Motor neuron (in vitro differentiated cells): ENCODE data around the gene KRTAP10-6. TPM values are rescaled to one million over a fixed set of nuclear protein-coding genes. Genes with fewer than 3 reads are reported as not detected.
"Not testable (repeated sequence)": the region's sequence is repeated elsewhere in the genome, so short reads cannot be mapped to it uniquely, and the experiment has no call there.

ENCODE experiments used
- ATAC-seq, 8 experiments: fragments of 200-7000 bp; cut with Tn5 transposase; replicated peaks in 6 of 8; 2 replicates each; pipeline ENCODE4 v1.8.0; 2021; ENCODE audit warnings: mild to moderate bottlenecking in 8 of 8, moderate library complexity in 8 of 8
- H3K27ac ChIP-seq, 2 donors: fragments of 250-450 bp; sonication (Bioruptor Pico); 2 replicates each; pipeline ENCODE4 v1.9.0; 2021; ENCODE audit warnings: antibody characterized with exemption in 2 of 2, mild to moderate bottlenecking in 2 of 2, moderate library complexity in 1 of 2
- H3K4me1 ChIP-seq, 2 donors: fragments of 250-450 bp; sonication (Bioruptor Pico); replicated peaks in 1 of 2; 2 replicates each; pipeline ENCODE4 v1.6.1; 2021; ENCODE audit warnings: antibody characterized with exemption in 2 of 2, mild to moderate bottlenecking in 2 of 2, moderate library complexity in 1 of 2
- H3K4me3 ChIP-seq, 5 donors: fragments of 250-450 bp; sonication (Bioruptor Pico); 2 replicates each; pipeline ENCODE4 v1.9.0; 2021; ENCODE audit warnings: antibody characterized with exemption in 5 of 5, mild to moderate bottlenecking in 5 of 5, moderate library complexity in 4 of 5
- WGBS, 10 experiments: fragments of 450-650 bp; shearing (Covaris generic); methylation state at CpG; one replicate each; pipeline ENCODE4 v1.0.0; 2022; 5-methylcytosine and 5-hydroxymethylcytosine counted together
- in situ Hi-C, 9 experiments: fragments of 400-800 bp; cut with MboI; loops; one replicate each; pipeline ENCODE4 v1.15.0; 2021; ENCODE audit warnings: low sequenced_read_pairs in 9 of 9, low pct_unique_long_range_greater_than_20kb in 2 of 9; ENCODE audit not compliant: unreplicated experiment in 9 of 9
- total RNA-seq, 8 experiments: library from RNA; unstranded; fragments of 300-600 nt; gene quantifications; 2 replicates each; pipeline versions ENCODE4 v1.2.3 to v1.2.4, GENCODE V29; 2022

Gene KRTAP10-6
- total RNA-seq, result under 1 TPM in 4 of 8 experiments, not detected in 4; 0.23 to 0.71 (median 0.35) TPM

GRCh38 chr21:44592446-44593311 lies at the start of gene KRTAP10-6:
TSS of gene KRTAP10-6 (minus strand) at chr21:44592505. CDS start at chr21:44592484, 21 bp downstream.
- no peak within 1 kb of the TSS for H3K27ac ChIP-seq
- in situ Hi-C loops, result no loop called here
- WGBS, 10 experiments, result 20 to 80% (median 50%) methylated on average over 1 to 6 of the region's 33 CpGs; no CpG with 5 or more reads in 6 of the 10 experiments
- ATAC-seq, result no peak
- no peaks in the 10 kb centered on the region for H3K4me1 ChIP-seq
- no peak within 1 kb of the TSS for H3K4me3 ChIP-seq

GRCh38 chr21:44640761-44641160 lies 48.5 kb upstream of the KRTAP10-6 start:
- no peak for ATAC-seq
- no peak overlapping the region for H3K4me3 ChIP-seq
- no peak overlapping the region for H3K27ac ChIP-seq
- in situ Hi-C loops, result no loop called here
- no peaks in the 10 kb centered on the region for H3K4me1 ChIP-seq
- WGBS, 10 experiments, result 40 to 100% (median 83%) methylated on average over 1 to 4 of the region's 5 CpGs; no CpG with 5 or more reads in 3 of the 10 experiments

- no peaks in the 10 kb centered on the region for H3K4me1 ChIP-seq
- 0 to 93% (median 87%) methylated on average over 1 to 3 of the region's 12 CpGs; no CpG with 5 or more reads in 7 of the 10 experiments for WGBS, 10 experiments
- ATAC-seq, result no peak
- H3K27ac ChIP-seq, result no peak overlapping the region
- in situ Hi-C loops, result no loop called here
- no peak overlapping the region for H3K4me3 ChIP-seq
Observed at GRCh38 chr21:44639331-44639655, 47.0 kb upstream of the KRTAP10-6 start.

- in situ Hi-C loops, ATAC-seq, H3K4me3 ChIP-seq, H3K4me1 ChIP-seq, H3K27ac ChIP-seq: not testable (repeated sequence)
- WGBS, 10 experiments, result 100% methylated on average over 2 of the region's 21 CpGs; no CpG with 5 or more reads in 9 of the 10 experiments
Observed at GRCh38 chr21:44638506-44639330, 46.4 kb upstream of the KRTAP10-6 start.

DNA sequence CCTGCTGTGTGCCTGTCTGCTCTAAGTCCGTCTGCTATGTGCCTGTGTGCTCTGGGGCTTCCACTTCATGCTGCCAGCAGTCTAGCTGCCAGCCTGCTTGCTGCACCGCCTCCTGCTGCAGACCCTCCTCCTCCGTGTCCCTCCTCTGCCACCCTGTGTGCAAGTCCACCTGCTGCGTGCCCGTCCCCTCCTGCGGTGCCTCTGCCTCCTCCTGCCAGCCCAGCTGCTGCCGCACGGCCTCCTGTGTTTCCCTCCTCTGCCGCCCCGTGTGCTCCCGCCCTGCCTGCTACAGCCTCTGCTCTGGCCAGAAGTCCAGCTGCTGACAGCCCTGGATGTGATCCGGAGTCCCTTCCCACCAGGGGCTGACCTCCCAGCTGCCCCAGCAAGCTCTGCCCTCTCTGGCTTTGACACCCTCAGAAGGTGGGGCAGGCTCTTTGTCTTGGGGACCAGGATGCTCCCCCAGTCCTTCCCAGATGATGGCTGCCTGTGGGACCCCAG lies 45.6 kb upstream of the KRTAP10-6 start:
- in situ Hi-C loops, H3K27ac ChIP-seq, H3K4me3 ChIP-seq, H3K4me1 ChIP-seq: not testable (repeated sequence)
- ATAC-seq, result peak in 1 of 8 experiments; percentile 10
- 75% methylated on average over 2 of the region's 12 CpGs; no CpG with 5 or more reads in 9 of the 10 experiments for WGBS, 10 experiments

DNA sequence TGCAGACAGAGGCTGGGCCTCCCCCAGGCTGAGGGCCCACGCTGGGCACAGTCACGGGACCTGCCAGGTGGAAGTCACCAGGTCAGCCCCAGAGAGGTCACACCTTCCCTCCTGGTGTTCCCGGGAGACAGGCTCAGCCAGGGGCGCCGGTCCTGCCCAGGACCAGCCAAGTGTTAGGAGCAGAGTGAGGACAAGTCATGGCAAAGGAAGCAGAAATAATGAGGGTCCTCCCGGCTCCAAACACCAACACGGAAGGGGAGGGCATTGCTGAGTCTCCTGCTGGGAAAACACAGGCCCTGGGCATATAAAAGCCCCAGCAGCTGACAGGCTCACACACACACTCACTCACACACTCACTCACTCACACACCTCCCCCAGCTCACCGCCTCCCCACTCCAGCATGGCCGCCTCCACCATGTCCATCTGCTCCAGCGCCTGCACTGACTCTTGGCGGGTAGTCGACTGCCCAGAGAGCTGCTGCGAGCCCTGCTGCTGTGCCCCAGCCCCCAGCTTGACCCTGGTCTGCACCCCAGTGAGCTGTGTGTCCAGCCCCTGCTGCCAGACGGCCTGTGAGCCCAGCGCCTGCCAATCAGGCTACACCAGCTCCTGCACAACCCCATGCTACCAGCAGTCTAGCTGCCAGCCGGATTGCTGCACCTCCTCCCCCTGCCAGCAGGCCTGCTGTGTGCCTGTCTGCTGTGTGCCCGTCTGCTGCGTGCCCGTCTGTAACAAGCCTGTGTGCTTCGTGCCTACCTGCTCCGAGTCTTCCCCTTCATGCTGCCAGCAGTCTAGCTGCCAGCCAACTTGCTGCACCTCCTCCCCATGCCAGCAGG lies 44.9 kb upstream of the KRTAP10-6 start, which contains the start of gene KRTAP10-10:
Gene KRTAP10-10 (plus strand): TSS at position 339 of the 833 bp plus-strand sequence. CDS start 62 bp downstream, at position 401.
- Histone ChIP-seq H3K4me3 (no peak within 1 kb of the TSS), H3K4me1 (no peaks in the 10 kb centered on the region), H3K27ac (no peak within 1 kb of the TSS)
- in situ Hi-C loops, result no loop called here
- WGBS, 10 experiments, result 0 to 60% (median 17%) methylated on average over 1 to 3 of the region's 21 CpGs; no CpG with 5 or more reads in 7 of the 10 experiments
- ATAC-seq, result peak in 5 of 8 experiments; percentile 75 to 95 (median 93)

- Histone ChIP-seq H3K27ac (no peak overlapping the region), H3K4me3 (no peak overlapping the region), H3K4me1 (no peaks in the 10 kb centered on the region)
- ATAC-seq, result no peak
- in situ Hi-C loops, result no loop called here
- WGBS, 10 experiments, result 16 to 100% (median 79%) methylated on average over 2 to 6 of the region's 15 CpGs; no CpG with 5 or more reads in 3 of the 10 experiments
Observed at GRCh38 chr21:44636209-44637017, 44.1 kb upstream of the KRTAP10-6 start.

DNA sequence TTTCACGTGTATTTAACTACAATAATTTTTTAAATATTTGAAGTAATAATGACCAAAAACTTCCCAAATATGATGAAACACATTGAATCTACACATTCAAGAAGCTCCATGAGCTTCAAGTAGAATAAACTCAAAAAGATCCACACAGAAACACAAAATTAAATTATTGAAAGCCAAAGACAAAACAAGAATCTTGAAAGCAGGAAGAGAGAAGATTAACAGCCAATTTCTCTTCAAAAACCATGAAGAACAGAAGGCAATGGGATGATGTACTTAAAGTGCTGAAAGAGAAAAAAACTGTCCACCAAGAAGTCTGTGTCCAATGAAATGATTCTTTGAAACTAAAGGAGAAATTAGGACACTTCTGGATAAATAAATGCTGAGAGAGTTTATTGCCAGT lies 39.8 kb upstream of the KRTAP10-6 start:
- no peaks in the 10 kb centered on the region for H3K4me1 ChIP-seq
- in situ Hi-C loops, result no loop called here
- WGBS, 10 experiments, result 20 to 100% (median 75%) methylated on average over 1 of the region's 1 CpG; no CpG with 5 or more reads in 1 of the 10 experiments

DNA sequence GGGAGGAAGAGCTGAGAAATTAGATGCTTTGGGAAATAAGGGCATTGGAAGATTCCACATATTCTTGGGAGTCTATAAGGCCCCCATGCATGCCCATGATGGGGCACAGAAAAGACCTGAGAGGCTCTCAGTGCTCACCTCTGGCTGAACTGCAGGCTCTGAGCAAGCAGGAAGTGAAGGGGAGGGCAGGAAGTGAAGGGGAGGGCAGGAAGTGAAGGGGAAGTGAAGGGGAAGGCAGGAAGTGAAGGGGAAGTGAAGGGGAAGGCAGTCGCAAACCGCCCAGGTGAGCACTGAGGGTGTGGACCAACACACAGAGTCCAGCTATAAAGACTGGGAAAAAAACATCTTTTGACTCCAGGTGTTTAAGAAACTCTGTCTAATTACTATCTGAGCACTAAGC lies 38.1 kb upstream of the KRTAP10-6 start:
- no peak for ATAC-seq
- in situ Hi-C loops, result no loop called here
- Histone ChIP-seq H3K4me3 (no peak overlapping the region), H3K27ac (no peak overlapping the region), H3K4me1 (no peaks in the 10 kb centered on the region)
- WGBS, 10 experiments, result 100% methylated on average over 2 of the region's 2 CpGs; no CpG with 5 or more reads in 9 of the 10 experiments

More for the DNA sequence above, 39.8 kb upstream of the KRTAP10-6 start:
- Histone ChIP-seq H3K27ac (no peak overlapping the region), H3K4me3 (no peak overlapping the region)
- no peak for ATAC-seq

DNA sequence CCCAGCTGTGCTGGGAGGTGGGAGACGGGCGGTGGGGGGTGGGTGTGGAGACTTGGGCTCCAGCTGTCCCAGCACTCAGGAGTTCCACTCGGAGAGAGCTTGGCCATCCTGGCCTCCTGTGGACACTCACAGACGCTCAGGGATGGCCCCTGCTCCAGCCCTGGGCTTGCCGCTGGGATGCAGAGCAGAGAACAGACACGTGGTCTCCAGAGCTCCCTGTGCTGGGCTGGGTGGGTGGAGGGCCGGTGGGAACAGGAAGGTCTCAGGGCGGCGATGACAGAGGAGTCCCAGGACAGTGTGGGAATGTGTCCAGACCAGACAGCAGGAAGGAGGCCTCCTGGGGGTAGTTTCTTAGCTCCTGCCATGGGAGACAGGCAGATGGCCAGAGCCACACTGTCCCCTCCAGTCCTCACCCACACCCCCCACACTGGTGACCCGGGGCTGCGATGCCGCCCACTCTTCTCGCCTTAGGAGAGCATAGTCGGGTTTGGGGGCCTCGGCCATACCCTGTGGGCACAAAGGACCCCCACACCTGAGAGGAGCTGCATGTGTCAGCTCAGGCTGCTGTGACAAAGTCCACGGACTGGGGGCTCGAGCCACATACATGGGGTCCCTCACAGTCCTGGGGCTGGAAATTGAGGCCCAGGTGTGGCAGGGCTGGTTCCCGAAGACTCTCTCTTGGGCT lies 36.5 kb upstream of the KRTAP10-6 start:
- Histone ChIP-seq H3K4me1 (no peaks in the 10 kb centered on the region), H3K27ac (no peak overlapping the region), H3K4me3 (no peak overlapping the region)
- peak in 4 of 8 experiments; percentile 24 to 94 (median 50) for ATAC-seq
- in situ Hi-C loops, result no loop called here
- WGBS, 10 experiments, result 8 to 92% (median 30%) methylated on average over 2 to 7 of the region's 18 CpGs; no CpG with 5 or more reads in 7 of the 10 experiments

DNA sequence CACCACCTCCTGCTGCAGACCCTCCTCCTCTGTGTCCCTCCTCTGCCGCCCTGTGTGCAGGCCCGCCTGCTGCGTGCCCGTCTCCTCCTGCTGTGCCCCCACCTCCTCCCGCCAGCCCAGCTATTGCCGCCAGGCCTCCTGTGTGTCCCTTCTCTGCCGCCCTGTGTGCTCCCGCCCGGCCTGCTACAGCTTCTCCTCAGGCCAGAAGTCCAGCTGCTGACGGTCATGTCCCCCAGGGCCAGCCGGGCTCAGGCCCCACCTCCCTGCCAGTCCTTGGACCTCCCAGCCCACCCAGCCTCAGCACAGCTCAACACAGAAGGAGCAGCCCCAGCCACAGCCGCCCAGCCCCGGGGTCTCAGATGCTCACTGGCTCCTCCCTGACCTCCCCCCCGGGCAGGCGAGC lies 35.5 kb upstream of the KRTAP10-6 start:
- H3K4me3 ChIP-seq, H3K27ac ChIP-seq, H3K4me1 ChIP-seq, in situ Hi-C loops: not testable (repeated sequence)
- ATAC-seq, result peak in 4 of 8 experiments; percentile 26 to 32 (median 30)
- WGBS, 10 experiments, result 52% methylated on average over 5 of the region's 15 CpGs; no CpG with 5 or more reads in 9 of the 10 experiments
